Measurements from ENCODE around the gene LGSN.
A peak's percentile ranks its signal among the peaks of the same experiment; 100 is the strongest.
"Not testable (repeated sequence)": the region's sequence is repeated elsewhere in the genome, so short reads cannot be mapped to it uniquely, and the experiment has no call there.

Gene LGSN

GRCh38 chr6:63230511-63230910 lies 89.3 kb downstream of the LGSN start:
- DNase-seq (ENCODE audit: low spot score) = not testable (repeated sequence)

GRCh38 chr6:63230027-63230426 lies 89.8 kb downstream of the LGSN start:
- DNase-seq (ENCODE audit: low spot score) = not testable (repeated sequence)

GRCh38 chr6:63227928-63228894 lies 91.6 kb downstream of the LGSN start:
- DNase-seq (ENCODE audit: low spot score) = not testable (repeated sequence)

- DNase-seq (ENCODE audit: low spot score) = peak; percentile 17
Measured at GRCh38 chr6:63225987-63226386, 93.8 kb downstream of the LGSN start.
